Prostate gland (tissue), 2 donors: Measurements from ENCODE around the gene SEC14L6. TPM values are rescaled to one million over a fixed set of nuclear protein-coding genes. Genes with fewer than 3 reads are reported as not detected.
"Not testable (repeated sequence)": the region's sequence is repeated elsewhere in the genome, so short reads cannot be mapped to it uniquely, and the experiment has no call there.

Source experiments
- DNase-seq: peaks from one replicate; pipeline ENCODE4 v3.0.0-alpha.2; 2019; ENCODE audit warnings: low spot score
- H3K27ac ChIP-seq, 2 donors: fragments of 200-600 bp; sonication (generic); 2 replicates each; pipeline ENCODE4 v1.5.1; 2017 to 2019
- H3K27me3 ChIP-seq: fragments of 200-600 bp; sonication (generic); replicated peaks from 2 replicates; pipeline ENCODE4 v1.5.1; 2019; ENCODE audit not compliant: insufficient read depth
- H3K36me3 ChIP-seq, 2 donors: fragments of 200-600 bp; sonication (generic); 1 replicate in 1 of 2; 2 replicates in 1 of 2; pipeline versions ENCODE4 v1.5.1 to v1.8.1; 2017 to 2019
- H3K4me1 ChIP-seq: fragments of 200-600 bp; sonication (generic); replicated peaks from 2 replicates; pipeline ENCODE4 v1.5.1; 2019
- H3K4me3 ChIP-seq, 2 donors: fragments of 200-600 bp; sonication (generic); 2 replicates each; pipeline ENCODE4 v1.5.1; 2017 to 2019
- H3K9me3 ChIP-seq: fragments of 200-600 bp; sonication (generic); 2 replicates; pipeline ENCODE4 v1.5.1; 2017
- POLR2A ChIP-seq: fragments of 450-650 bp; IDR thresholded peaks from one replicate; pipeline ENCODE4 v1.6.1; 2016; ENCODE audit warnings: antibody characterized with exemption, mild to moderate bottlenecking
- POLR2AphosphoS5 ChIP-seq: sonication (generic); formaldehyde crosslinking; IDR thresholded peaks from one replicate; pipeline ENCODE4 v1.6.1; 2017; ENCODE audit warnings: antibody characterized with exemption
- WGBS: methylation state at CpG from one replicate; pipeline ENCODE4 v1.1.5; 2018; 5-methylcytosine and 5-hydroxymethylcytosine counted together
- intact Hi-C: fragments of 100-400 bp; cut with DNase I; formaldehyde crosslinking; loops from one replicate; pipeline ENCODE4 v1.14.2; 2022
- total RNA-seq, 2 donors: library from RNA; depleted of rRNA; stranded (reverse); fragments of >200 nt; gene quantifications; one replicate each; pipeline ENCODE4 v1.1.0, GENCODE V29; 2016
- TF ChIP-seq, protein P1 (sequence below), 4 experiments: fragments of 200-600 bp in 2 of 4; fragments of 450-650 bp in 2 of 4; sonication (generic) in 2 of 4; IDR thresholded peaks; 1 replicate in 3 of 4; 2 replicates in 1 of 4; pipeline ENCODE4 v1.5.1; 2016 to 2019; ENCODE audit warnings: antibody characterized with exemption in 4 of 4, mild to moderate bottlenecking in 2 of 4, moderate library complexity in 2 of 4

SEC14L6 gene
- total RNA-seq, 2 donors from 2014 or later: 0.23 to 22.9 TPM

DNA sequence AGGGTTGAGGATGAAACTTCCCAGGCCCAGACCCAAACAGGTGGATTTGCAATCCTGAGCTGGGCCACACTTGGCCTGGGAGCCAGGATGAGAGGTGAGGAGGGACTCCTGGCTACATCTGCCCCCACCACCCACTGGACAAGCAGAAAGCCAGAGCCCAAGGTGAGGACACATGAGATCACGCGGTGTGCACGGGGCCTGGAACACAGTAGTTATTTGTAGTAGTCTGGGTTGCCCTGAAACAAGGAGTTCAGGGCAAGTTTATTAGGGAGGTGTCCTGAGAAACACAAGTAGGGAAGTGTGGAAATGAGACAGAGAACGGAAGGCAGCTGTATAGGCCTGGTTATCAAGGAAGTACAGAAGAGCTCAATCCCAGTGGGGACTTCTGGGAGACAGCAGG is 647 bp upstream of the SEC14L6 start:
- WGBS: 92% methylated on average over 4 of the region's 4 CpGs
- H3K27me3 ChIP-seq: no peaks in the 10 kb centered on the region

DNA sequence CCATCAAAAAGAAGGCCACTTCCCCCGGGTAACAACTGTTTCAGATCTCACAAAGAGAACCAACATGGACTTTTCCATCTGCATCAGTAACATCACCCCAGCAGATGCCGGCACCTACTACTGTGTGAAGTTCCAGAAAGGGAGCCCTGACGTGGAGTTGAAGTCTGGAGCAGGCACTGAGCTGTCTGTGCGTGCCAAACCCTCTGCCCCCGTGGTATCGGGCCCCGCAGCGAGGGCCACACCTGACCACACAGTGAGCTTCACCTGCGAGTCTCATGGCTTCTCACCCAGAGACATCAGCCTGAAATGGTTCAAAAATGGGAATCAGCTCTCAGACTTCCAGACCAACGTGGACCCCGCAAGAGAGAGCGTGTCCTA is 3.7 kb downstream of the SEC14L6 start:
- intact Hi-C loops: no loop called here
- 82% methylated on average over 12 of the region's 12 CpGs for WGBS
- H3K9me3 ChIP-seq: no peaks in the 10 kb centered on the region
- H3K4me3 ChIP-seq: peak overlapping the region in 1 of 2 donors; percentile 27
- H3K27ac ChIP-seq: no peak overlapping the region
- no peak for TF ChIP-seq POLR2A
- TF ChIP-seq, protein P1, sequence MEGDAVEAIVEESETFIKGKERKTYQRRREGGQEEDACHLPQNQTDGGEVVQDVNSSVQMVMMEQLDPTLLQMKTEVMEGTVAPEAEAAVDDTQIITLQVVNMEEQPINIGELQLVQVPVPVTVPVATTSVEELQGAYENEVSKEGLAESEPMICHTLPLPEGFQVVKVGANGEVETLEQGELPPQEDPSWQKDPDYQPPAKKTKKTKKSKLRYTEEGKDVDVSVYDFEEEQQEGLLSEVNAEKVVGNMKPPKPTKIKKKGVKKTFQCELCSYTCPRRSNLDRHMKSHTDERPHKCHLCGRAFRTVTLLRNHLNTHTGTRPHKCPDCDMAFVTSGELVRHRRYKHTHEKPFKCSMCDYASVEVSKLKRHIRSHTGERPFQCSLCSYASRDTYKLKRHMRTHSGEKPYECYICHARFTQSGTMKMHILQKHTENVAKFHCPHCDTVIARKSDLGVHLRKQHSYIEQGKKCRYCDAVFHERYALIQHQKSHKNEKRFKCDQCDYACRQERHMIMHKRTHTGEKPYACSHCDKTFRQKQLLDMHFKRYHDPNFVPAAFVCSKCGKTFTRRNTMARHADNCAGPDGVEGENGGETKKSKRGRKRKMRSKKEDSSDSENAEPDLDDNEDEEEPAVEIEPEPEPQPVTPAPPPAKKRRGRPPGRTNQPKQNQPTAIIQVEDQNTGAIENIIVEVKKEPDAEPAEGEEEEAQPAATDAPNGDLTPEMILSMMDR (IDR thresholded peaks at IDR 0.05): no peak
- no peak for TF ChIP-seq POLR2AphosphoS5
- no peak for DNase-seq
- H3K27me3 ChIP-seq: no peaks in the 10 kb centered on the region
- H3K4me1 ChIP-seq: no peaks in the 10 kb centered on the region
- no peaks in the 10 kb centered on the region for H3K36me3 ChIP-seq

More for the DNA sequence above, 647 bp upstream of the SEC14L6 start:
- intact Hi-C loops: no loop called here
- Histone ChIP-seq H3K4me1 (no peaks in the 10 kb centered on the region), H3K9me3 (no peaks in the 10 kb centered on the region), H3K4me3 (no peak overlapping the region), H3K36me3 (no peaks in the 10 kb centered on the region), H3K27ac (no peak overlapping the region)
- no peak for DNase-seq
- TF ChIP-seq POLR2A (no peak), POLR2AphosphoS5 (no peak)
- TF ChIP-seq, protein P1 (IDR thresholded peaks at IDR 0.05): no peak

DNA sequence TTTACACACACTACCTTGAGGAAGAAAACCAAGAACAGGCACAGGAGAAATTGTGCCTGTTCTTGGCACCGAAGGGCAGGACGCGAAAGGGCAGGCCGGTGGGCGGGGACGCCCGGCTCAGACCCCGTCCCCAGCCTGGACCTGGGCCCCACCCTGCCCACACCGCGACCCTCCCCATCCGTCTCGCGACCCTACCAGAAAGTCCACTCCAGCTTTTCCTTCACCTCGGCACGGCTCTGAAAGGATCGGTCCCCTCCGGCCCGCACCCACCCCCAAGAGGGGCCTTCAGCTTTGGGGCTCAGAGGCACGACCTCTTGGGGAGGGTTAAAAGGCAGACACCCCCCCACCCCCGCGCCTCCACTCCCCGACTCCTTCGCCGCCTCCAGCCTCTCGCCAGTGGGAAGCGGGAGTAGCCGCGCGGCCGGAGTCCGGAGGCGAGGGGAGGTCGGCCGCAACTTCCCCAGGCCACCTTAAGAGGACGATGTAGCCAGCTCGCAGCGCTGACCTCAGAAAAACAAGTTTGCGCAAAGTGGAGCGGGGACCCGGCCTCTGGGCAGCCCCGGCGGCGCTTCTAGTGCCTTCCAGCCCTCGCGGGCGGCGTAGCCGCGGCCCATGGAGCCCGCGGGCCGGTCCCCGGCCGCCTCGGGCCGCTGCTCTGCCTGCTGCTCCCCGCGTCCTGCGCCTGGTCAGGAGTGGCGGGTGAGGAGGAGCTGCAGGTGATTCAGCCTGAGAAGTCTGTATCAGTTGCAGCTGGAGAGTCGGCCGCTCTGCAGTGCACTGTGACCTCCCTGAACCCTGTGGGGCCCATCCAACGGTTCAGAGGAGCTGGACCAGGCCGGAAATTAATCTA is 4.4 kb downstream of the SEC14L6 start:
- H3K4me3 ChIP-seq: peak overlapping the region; percentile 27 to 28
- peak overlapping the region in 1 of 2 donors; percentile 22 for H3K27ac ChIP-seq
- H3K4me1 ChIP-seq: no peaks in the 10 kb centered on the region
- no peaks in the 10 kb centered on the region for H3K27me3 ChIP-seq
- TF ChIP-seq POLR2AphosphoS5 (no peak), POLR2A (no peak)
- TF ChIP-seq, protein P1 (IDR thresholded peaks at IDR 0.05): no peak
- WGBS: 6% methylated on average over 45 of the region's 64 CpGs
- H3K36me3 ChIP-seq: no peaks in the 10 kb centered on the region
- no peak for DNase-seq
- intact Hi-C loops: no loop called here
- no peaks in the 10 kb centered on the region for H3K9me3 ChIP-seq

DNA sequence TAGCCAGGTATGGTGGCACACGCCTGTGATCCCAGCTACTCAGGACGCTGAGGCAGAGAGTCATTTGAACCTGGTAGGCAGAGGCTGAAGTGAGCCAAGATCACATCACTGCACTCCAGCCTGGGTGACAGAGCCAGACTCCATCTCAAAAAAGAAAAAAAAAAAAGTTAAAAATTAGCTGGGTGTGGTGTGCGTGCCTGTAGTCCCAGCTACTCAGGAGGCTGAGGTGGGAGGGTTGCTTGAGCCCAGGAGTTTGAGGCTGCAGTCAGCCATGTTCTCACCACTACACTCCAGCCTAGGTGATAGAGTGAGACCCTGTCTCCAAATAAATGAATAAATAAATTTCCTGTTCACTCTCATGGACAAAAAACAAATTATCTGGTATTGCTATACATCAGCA is 5.0 kb downstream of the SEC14L6 start:
- H3K9me3 ChIP-seq, H3K27ac ChIP-seq, intact Hi-C loops, DNase-seq, H3K4me1 ChIP-seq, H3K27me3 ChIP-seq, H3K36me3 ChIP-seq: not testable (repeated sequence)
- WGBS: 82% methylated on average over 3 of the region's 3 CpGs
- peak overlapping the region in 1 of 2 donors; percentile 28 for H3K4me3 ChIP-seq

DNA sequence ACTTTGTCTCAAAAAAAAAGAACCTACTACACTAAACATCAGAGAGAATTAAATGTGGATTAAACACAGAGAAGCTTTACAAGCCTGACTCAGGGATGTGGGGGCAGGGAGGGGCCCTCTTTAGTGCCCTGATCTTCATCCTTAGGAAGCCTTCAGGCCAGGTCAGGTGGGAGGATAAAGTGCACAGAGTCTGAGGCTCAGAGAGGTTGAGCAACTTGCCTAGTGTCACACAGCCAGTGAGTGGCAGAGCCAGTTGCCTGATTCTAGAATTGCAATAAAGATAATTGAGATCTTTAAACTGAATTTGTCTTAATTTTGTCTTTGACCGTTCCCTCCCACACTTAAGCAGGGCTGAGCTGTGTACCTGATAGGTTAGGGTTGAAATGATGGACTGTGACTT is 7.2 kb downstream of the SEC14L6 start:
- H3K4me1 ChIP-seq: no peaks in the 10 kb centered on the region
- TF ChIP-seq, protein P1 (IDR thresholded peaks at IDR 0.05): no peak
- TF ChIP-seq POLR2A: no peak
- no peak for TF ChIP-seq POLR2AphosphoS5
- intact Hi-C loops: no loop called here
- no peak overlapping the region for H3K4me3 ChIP-seq
- H3K27ac ChIP-seq: no peak overlapping the region
- no peaks in the 10 kb centered on the region for H3K36me3 ChIP-seq
- H3K9me3 ChIP-seq: no peaks in the 10 kb centered on the region
- DNase-seq: no peak
- WGBS: 94% methylated on average over 1 of the region's 1 CpG
- H3K27me3 ChIP-seq: no peaks in the 10 kb centered on the region
